CD4-positive, alpha-beta T cell treated with Interleukin-6 at 100 ng/mL for 8 hours (primary cell): ENCODE results near the gene CDH26.
"Not testable (repeated sequence)": the region's sequence is repeated elsewhere in the genome, so short reads cannot be mapped to it uniquely, and the experiment has no call there.

Experiments
- DNase-seq: peaks from one replicate; pipeline ENCODE4 v3.0.0-alpha.2; 2020; ENCODE audit warnings: mixed read lengths, low spot score

Gene CDH26

DNA sequence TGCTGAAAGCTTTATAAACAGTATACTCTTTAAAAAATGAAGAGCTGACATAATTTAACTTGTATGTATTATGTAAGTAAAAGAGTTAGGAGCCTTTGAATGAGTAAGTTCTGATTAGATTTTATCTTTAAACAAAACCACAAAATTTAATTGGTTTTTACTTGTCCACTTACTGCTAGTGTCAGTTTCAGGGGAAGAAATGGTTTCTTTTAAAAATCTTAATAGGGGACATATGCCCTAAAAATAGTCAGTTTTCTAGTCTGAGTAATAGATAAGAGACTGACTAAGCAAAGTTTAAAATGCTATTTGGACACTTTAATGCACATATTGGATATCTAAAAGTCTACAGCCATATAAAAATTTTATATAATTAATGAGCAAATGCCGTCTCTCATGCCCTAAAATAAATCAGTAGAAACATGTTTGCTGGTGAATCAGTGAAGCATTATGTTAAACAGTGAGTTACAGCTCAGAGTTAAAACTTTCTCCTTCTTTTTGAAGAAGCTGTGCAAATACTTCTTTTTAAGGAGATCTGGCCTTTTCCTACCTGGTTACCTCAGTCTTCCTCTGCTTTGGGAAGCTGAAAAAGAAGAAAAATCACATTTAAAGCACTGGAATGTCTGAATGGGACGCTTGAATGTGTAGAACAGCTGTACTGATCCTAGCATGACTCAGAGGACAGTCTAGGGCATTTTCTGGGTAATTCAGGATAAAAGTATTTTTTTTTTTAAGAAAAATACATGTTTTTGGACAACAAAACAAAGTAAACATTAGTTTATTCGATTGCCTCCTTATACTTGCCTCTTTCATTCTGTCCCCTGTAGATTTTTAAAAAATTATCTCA is 55.3 kb downstream of the CDH26 start:
- no peak for DNase-seq

DNA sequence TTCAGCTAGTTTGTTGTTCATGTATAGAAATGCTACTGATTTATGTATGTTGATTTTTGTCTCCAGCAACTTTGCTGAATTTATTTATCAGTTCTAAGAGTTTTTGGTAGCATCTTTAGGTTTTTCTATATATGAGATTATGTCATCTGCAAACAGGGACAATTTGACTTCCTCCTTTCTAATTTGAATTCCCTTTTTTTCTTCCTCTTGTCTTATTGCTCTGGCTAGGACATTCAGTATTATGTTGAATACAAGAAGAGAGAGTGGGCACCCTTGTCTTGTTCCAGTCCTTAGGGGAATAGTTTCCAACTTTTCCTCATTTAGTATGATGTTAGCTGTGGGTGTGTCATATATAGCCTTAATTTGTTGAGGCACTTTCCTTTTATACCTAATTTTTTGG is 58.2 kb downstream of the CDH26 start:
- no peak for DNase-seq

DNA sequence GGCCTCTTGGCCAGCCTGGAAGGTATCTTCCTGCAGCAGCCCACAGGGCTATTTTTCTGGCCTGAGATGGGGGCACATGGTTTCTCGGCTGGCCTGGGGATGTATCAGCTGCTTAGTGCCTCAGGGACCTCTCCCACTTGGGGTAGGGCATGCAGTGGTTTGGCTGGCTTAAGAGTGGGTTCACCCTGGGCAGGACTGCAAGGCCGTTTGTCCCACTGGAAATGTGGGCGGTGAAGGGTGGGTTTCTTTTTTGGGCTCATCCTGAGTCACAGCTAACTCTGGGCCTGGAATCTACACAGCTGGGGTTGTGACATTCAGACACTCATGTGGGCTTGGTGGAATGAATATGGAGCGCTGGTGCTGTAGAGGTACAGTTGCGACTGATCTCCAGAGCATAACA is 62.0 kb downstream of the CDH26 start:
- no peak for DNase-seq

DNA sequence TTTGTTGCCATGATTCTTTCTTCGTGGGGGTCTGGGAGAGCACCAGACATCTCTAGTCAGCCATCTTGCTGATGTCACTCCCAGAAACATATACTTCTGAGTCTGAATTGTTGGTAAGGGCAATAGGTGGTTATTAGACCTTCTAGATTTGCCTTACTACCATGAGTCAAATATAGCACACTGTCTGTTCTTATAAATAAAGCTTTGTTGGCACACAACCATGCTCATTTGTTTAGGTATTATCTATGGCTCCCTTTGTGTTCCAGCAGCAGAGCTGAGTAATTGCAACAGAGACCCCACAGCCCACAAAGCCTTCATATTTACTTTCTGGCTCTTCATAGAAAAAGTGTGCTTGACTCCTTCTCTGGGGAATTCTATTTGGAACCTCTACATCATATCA is 62.9 kb downstream of the CDH26 start:
- DNase-seq = no peak

DNA sequence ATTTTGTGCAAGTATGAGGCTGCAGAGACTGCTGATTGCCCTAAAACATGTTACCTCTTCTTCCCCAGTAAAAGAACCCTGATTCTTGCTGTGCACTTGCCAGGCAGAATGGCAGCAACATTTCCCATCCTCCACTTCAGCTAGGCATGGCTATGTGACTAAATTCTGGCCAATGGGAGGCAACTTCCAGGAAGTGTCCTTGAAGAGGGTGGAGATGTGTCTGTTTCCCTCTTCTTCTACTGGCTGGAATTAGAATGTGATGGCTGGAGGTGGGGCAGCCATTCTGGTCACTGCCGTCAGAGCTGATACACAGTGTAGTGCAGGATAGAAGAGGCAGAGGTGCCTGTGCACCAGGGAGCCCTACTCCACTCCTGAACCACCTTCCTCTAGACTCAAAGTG is 64.6 kb downstream of the CDH26 start:
- no peak for DNase-seq

DNA sequence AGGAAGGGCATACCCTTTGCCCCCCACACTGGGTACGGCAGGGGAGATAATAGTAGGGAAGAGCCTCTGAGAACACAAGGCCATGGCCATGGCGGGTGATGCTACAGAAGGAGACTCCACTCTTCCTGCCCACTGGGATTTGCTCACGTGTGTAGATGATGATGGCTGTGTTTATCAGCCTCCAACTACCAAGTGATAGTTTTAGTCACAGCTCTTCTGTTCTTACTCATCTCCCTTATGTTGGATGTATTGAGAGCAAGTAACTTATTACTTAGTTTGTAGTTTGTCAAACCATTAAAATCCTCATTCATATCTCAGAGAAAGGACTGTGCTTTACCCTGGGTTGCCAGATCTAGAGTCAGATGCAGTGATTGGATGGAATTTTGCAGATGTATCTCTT is 66.0 kb downstream of the CDH26 start:
- no peak for DNase-seq

DNA sequence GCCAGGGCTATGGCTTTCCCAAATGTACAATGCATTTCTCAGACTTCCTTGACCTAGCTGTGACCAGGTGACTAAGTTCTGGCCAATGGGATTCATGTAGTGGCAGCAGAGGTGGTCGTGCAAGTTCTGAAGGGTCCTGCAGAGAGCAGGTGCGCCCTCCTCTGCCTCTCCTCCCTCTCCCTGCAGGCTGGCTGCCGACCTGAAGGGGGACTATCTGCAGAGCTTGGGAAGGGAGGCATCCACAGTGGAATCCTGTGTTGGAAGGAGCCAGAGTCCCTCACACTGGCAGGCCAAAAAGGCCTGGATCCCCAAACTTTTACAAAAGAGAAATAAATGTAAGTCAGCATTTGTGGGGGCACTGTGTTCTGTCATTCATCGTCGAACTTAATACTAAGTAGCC is 66.6 kb downstream of the CDH26 start:
- DNase-seq = no peak

DNA sequence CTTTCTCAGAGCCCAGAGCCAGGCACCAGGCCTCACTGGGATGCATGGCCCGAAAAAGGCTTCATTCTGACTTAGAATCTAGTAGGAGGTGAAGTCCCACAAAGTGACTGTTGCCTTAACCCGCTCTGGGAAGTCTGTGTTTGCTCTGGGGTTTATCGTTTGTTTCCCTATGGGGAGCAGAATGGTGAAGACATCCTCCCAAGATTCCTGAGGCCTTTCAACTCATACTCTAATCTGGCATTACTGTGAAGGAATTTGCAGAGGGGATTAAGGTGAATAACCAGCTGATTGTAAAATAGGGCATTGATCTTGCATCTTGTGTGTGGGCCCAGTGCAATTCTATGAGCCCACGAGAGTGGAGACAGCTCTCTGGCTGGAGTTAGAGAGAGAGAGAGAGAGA is 67.8 kb downstream of the CDH26 start:
- no peak for DNase-seq

DNA sequence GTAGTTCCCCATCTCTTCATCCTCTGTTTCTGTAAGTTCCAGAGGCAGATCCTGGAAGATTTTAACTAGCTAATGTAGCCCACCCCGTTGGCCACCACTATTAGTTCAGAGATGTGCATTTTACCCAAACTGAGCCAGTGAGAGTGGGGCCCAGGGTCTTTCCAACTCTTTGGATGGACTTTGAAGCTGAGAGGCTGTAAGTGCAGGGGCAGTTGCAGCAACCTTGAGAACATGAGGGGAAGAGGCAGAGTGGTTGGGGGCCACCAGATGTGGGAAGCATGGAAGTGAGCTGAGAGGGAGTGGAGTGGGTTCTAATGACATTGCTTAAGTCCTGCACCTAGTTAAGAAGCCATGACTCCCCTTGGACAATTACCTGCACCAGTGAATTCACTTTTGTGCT is 72.2 kb downstream of the CDH26 start:
- DNase-seq = no peak

DNA sequence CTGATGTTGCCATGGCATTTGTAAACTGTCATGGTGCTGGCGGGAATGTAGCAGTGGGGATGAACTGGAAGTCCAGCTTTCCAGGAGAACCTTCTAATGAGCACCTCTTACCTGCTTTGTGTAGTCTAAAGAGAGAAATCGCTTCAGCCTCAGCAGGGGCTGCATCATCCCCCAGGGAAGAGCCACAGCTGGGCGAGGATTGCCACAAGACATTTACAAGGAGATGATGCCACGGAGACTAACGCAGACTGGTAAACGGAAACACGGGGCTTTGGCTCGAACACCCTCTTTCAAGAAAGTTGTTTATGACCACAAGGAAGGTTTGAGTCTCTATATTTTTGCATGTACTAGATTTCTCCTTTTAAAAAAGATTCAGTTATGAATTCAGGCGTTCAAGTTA is 72.9 kb downstream of the CDH26 start:
- DNase-seq = no peak

DNA sequence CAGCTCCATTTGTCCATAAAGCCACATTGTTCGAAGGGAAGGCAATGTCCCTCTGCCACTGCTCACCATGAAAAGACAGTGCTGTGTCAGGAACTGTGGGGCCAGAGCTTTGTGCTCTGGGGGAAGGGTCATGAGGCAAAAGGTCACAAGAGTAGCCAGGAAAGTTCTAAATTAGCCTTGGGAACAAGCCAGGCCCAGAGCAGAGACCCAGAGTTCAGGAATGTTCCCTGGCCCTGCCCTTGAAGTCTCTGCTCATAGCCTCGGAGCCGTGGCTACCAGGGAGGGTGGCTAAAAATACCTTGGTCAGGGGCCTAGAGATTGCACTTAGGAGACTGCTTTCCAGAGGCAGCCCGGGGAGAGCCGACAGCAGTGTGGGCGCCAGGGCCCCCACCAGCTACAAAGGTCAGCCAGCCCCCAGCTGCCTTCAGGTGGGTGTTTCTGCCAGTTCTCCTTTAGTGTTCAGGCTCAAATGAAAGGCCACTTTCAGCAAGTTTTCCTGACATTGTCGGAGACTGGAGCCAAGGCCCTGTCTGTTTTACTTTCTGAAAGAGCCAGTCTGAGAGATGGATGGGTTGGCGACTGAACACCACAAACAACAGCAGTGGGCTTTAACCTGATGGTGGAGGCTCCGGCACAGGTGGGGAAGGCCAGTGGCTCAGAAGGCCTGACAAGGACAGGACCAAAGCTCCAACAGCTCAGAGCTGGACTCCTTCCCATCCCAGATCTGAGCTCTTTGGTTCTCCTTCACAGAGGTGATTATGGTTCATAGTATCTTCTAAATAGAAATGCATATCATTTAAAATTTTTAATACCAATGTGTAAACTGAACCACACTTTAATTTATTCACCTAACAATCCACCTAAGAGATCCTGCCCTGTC is 76.2 kb downstream of the CDH26 start:
- no peak for DNase-seq

DNA sequence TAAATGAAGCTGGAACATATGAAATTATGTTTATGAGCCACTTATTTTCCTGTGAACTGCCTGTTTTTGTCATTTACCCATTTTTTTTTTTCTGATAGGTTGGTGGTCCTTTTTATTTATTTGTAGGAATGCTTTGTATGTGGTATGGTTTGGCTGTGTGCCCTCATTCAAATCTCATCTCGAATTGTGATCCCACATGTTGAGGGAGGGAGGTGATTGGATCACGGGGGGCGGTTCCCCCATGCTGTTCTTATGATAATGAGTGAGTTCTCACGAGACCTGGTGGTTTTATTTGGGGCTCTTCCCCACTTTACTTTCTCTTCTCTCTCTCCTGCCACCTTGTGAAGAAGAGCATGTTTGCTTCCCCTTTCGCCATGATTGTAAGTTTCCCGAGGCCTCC is 77.3 kb downstream of the CDH26 start:
- DNase-seq = no peak

DNA sequence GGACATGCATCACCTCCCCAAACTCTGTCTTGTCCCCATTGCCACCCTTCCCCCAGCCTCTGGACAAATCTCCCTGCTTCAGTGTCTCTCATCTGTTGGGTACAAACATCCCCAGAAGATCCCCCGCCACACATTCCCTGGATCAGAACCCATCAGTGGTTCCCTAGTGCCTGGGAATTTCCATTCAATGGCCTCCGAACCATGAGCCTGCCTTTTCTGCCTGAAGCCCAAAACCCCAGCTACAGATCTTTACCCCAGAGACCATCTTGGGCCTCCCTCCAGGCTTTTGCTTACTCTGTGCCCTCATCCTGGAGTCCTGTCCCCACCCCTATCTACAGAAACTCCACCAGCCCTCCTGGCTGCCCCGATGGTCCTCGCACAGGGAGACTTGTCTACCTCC is 78.1 kb downstream of the CDH26 start:
- DNase-seq = no peak

DNA sequence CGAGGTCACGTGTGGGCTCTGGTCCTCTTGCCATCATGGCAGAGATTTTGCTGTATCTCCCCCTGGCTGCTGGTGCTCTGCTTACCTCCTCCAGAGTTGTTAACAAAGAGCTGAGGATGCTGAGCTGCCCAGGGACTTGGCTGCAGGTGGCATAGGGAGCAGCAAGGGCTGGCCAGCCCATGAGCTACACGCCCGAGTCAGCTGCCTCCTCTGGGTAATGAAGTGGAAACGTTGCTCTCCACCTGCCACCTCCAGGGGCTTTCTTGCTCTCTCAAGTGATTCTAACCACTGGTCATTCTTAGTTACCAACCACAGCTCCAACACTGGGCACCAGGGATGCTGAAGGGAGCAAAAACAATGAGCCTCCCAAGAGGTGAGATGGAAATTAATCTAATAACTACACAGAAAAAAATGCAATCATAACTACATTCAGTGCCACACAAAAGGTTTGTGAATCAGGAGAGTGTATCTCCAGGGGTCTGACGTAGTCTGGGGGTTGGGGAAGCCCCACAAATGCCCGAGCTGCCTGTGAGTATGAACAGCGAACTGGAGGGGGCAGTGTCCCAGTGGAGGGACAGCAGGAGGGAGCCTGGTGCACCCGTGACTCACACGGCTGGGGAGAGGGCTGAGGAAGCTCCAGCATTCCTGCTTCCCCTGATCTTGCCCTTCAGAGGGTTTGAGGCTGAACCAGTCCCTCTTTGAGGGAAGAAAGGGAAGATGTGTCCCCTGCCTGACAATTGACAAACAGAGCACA is 78.7 kb downstream of the CDH26 start:
- no peak for DNase-seq

DNA sequence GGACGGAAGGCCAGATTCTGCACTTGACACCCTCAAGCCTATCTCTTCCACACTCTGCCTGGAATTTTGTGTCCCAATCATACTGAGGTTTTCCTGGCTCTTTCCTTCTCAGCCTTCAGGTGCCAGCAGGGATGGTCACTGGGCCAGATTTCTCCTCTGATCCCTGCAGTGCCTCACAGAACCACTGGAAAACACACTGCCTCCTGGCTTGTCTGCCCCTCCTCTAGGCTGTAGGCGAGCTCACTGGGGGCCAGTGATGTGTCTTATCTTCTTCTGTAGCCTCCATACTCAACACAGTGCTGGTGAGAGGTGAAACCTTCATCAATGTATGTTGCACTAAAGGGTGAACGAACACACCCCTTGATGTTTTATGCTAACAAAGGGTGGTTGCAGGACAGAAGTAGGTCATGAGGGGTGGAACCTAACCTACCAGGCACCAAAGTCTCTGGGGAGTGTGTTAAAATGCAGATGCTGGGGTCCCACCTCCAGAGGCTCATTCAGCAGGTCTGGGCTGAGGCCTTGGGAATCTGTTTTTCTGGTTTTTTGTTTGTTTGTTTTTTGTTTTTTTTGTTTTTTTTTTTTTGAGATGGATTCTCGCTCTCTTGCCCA is 80.3 kb downstream of the CDH26 start:
- DNase-seq = no peak

DNA sequence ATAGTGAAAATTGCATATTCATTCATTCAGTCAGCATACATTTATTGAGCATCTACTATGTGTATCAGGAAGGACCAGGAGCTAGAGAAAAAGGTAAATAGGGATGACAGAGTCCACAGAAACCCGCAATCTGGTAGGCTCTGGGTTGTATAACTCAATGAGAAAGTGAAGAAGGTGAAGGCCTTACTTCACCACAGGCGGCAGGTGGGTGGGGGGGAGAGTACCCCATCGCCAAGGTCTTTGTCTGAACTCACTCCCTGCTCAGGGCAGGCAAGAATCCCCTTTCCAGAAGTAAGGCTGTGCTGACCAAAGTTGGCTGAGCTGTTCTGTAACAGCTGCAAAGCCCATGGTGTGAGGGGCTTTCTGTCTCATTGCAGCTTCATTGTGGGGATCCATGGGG is 81.3 kb downstream of the CDH26 start:
- DNase-seq = no peak

DNA sequence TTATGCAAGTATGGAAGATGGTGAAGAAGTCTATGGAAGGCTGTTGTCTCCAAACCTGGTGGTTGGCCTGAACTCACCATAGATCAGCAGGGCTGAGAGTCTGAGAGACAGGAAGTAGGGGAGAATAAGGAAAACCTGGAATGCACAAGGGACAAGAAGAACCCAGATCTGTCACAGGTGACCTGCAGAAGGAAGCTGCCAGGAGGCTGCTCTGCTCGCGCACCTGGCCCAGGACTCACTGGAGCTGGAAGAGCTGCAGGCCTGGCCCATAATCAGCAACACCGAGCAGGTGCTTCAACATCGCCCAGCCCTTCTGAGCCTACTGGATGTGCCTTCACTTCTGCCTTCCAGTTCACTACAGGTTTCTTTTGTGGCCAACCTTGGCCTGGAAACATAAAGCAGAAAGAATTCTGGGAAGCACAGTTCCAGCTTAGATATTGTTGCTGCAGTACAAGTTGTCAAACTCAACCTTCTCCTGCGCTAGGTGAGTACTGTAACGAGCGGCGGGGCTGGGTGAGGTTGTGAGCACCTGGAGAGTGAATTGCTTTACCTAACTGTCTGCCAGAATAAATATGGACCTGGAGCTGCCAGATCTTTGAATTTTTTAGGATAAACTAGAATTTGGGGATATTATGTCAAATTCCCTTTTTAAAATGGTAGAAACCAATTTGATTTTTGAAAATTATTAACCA is 82.4 kb downstream of the CDH26 start:
- DNase-seq = no peak

DNA sequence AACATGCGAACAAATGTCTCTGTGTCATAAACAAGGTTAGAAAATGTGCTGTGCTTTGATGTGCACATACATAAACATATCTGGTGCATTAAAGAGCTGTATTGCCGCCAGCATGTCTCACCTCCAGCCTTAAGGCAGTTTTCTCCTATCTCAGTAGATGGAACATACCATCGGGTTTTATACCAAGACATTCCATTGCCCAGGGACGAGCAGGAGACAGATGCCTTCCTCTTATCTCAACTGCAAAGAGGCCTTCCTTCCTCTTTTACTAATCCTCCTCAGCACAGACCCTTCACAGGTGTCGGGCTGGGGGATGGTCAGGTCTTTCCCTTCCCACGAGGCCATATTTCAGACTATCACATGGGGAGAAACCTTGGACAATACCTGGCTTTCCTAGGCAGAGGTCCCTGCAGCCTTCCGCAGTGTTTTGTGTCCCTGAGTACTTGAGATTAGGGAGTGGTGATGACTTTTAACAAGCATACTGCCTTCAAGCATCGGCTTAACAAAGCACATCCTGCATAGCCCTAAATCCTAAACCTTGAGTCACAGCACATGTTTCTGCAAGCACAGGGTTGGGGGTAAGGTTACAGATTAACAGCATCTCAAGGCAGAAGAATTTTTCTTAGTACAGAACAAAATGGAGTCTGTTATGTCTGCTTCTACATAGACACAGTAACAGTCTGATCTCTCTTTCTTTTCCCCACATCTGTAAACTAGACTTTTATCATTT is 83.4 kb downstream of the CDH26 start:
- not testable (repeated sequence) for DNase-seq

DNA sequence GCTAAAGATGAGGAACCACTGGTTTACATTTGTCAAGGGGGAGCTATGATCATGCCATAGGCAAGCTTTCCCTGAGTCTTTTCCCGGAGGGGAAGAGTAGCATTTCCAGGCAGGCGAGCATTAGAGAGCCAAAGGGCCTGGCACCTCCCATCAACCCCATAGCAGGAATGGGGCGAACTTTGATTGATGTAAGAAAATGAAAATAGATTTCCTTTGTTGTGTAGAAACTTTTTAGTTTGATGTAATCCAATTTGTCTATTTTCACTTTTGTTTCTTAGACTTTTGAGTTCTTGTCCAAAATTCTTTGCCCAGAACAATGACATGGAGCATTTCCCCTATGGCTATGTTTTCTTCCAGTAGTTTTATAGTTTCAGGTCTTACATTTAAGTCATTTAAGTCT is 85.2 kb downstream of the CDH26 start:
- DNase-seq = no peak

DNA sequence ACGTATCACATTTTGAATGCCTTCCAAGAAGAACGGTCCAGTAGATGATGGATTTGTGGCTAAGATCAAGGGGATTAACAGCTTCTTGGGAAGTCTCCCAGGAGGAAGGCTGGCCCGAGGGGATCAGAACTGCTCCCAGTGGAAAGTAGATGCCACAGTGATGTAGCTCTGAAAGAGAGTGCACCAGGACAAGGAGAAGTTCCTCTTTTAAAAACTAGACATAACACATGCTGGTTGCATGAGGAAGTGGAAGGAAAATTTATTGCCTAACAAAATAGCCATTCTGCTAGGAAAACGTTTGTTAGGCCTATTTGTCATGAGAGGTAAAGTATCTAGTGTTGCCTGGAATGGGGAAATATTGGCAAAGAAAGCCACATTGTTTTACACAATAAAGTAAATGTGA is 87.8 kb downstream of the CDH26 start:
- DNase-seq = no peak

DNA sequence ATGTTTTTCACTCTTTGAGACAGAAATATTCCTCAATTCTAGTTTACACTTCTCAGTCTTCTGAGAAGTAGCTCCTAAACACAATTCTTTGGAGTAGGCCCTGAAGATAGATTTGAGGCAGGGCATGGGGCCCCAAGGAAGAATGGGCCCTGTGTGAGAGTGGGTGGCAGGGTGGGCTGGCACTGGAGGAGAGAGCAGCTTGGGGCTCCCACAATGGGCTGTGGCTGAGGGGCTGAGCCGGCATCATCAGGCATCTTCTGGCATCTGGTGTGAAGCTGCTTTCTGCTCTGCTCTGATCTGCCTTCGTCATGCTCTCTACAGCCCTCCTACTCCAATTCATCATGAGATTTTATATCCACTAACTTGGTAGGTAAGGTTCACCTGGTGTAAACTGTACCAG is 88.2 kb downstream of the CDH26 start:
- no peak for DNase-seq
